SU-DHL-6 (cell line): ENCODE results near the gene UBE2D2.

Experiments used
- EZH2phosphoT487 ChIP-seq: fragments of 200-600 bp; sonication (generic), shearing (Covaris generic); conservative IDR thresholded peaks from 2 replicates; pipeline ENCODE4 v1.6.1; 2018; ENCODE audit warnings: mild to moderate bottlenecking, antibody characterized with exemption, low read length, moderate library complexity, mixed read lengths
- TF ChIP-seq, protein P1 (sequence below): fragments of 200-600 bp; sonication (generic); IDR thresholded peaks from one replicate; pipeline ENCODE4 v1.5.1; 2017; ENCODE audit warnings: antibody characterized with exemption, mild to moderate bottlenecking, low read length, moderate library complexity; ENCODE audit not compliant: insufficient read depth, poor library complexity, severe bottlenecking

DNA sequence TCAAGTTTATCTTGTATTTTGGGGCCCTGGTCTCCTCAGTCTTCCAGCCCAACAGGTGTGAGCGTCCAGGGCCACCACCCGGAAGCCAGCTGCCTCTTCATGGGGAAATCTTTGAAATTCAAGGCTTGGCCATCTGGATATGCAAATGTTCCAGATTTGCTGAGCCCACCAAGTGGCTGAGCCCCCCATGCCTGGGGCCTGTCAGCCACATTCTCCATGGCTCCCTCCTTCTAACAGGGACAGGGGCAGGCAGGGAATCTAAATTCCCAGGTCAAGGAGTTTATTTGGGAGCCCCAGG lies 72.8 kb downstream of the UBE2D2 start:
- TF ChIP-seq, protein P1, sequence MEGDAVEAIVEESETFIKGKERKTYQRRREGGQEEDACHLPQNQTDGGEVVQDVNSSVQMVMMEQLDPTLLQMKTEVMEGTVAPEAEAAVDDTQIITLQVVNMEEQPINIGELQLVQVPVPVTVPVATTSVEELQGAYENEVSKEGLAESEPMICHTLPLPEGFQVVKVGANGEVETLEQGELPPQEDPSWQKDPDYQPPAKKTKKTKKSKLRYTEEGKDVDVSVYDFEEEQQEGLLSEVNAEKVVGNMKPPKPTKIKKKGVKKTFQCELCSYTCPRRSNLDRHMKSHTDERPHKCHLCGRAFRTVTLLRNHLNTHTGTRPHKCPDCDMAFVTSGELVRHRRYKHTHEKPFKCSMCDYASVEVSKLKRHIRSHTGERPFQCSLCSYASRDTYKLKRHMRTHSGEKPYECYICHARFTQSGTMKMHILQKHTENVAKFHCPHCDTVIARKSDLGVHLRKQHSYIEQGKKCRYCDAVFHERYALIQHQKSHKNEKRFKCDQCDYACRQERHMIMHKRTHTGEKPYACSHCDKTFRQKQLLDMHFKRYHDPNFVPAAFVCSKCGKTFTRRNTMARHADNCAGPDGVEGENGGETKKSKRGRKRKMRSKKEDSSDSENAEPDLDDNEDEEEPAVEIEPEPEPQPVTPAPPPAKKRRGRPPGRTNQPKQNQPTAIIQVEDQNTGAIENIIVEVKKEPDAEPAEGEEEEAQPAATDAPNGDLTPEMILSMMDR = no peak
- no peak for TF ChIP-seq EZH2phosphoT487
